ENCODE results near the gene TIMM8B. TPM values are rescaled to one million over a fixed set of nuclear protein-coding genes. Genes with fewer than 3 reads are reported as not detected.
"Not testable (repeated sequence)": the region's sequence is repeated elsewhere in the genome, so short reads cannot be mapped to it uniquely, and the experiment has no call there.

Gene TIMM8B
- total RNA-seq, 1 donor from 2014 or later: 101 TPM

GRCh38 chr11:112082729-112083128 lies 3.8 kb downstream of the TIMM8B start:
- DNase-seq (ENCODE audit: low read depth, low spot score): no peak

GRCh38 chr11:112073941-112074811 lies 12.4 kb downstream of the TIMM8B start, which contains the start of the genes NKAPD1 and PIH1D2:
Gene NKAPD1 (plus strand): TSS chr11:112074299. CDS start chr11:112075575, 1,276 bp downstream.
Gene PIH1D2 (minus strand): TSS chr11:112074017. CDS start chr11:112073174, 843 bp downstream.
- peak; percentile 66 for DNase-seq (ENCODE audit: low read depth, low spot score)

GRCh38 chr11:112062923-112063322 lies 23.6 kb downstream of the TIMM8B start:
- DNase-seq (ENCODE audit: low read depth, low spot score): no peak

- no peak for DNase-seq (ENCODE audit: low read depth, low spot score)
Observed at GRCh38 chr11:112058103-112058502, 28.5 kb downstream of the TIMM8B start.

- no peak for DNase-seq (ENCODE audit: low read depth, low spot score)
Observed at GRCh38 chr11:112057170-112057569, 29.4 kb downstream of the TIMM8B start.

GRCh38 chr11:112051768-112052167 lies 34.8 kb downstream of the TIMM8B start:
- DNase-seq (ENCODE audit: low read depth, low spot score): no peak

- no peak for DNase-seq (ENCODE audit: low read depth, low spot score)
Observed at GRCh38 chr11:112050721-112051120, 35.8 kb downstream of the TIMM8B start.

- DNase-seq (ENCODE audit: low read depth, low spot score): no peak
Observed at GRCh38 chr11:112049777-112050176, 36.8 kb downstream of the TIMM8B start.

- DNase-seq (ENCODE audit: low read depth, low spot score): not testable (repeated sequence)
Observed at GRCh38 chr11:112048256-112048655, 38.3 kb downstream of the TIMM8B start.

GRCh38 chr11:112046647-112047046 lies 39.9 kb downstream of the TIMM8B start:
- DNase-seq (ENCODE audit: low read depth, low spot score): not testable (repeated sequence)

- DNase-seq (ENCODE audit: low read depth, low spot score): no peak
Observed at GRCh38 chr11:112044961-112045360, 41.6 kb downstream of the TIMM8B start.

GRCh38 chr11:112042961-112043304 lies 43.6 kb downstream of the TIMM8B start:
- no peak for DNase-seq (ENCODE audit: low read depth, low spot score)

- no peak for DNase-seq (ENCODE audit: low read depth, low spot score)
Observed at GRCh38 chr11:112042161-112042960, 44.2 kb downstream of the TIMM8B start.

GRCh38 chr11:112037527-112037926 lies 49.0 kb downstream of the TIMM8B start:
- DNase-seq (ENCODE audit: low read depth, low spot score): no peak

Other genes starting within 250 kb of the TIMM8B start
- 23.3 and 33.6 TPM in 2 replicates for gene ALG9, start 215.2 kb downstream of the TIMM8B start, total RNA-seq
- gene FDXACB1, start 207.6 kb downstream of the TIMM8B start, total RNA-seq: 2.9 and 4.4 TPM in 2 replicates
- gene CFAP68, start 207.2 kb downstream of the TIMM8B start, total RNA-seq: 3.5 and 5.7 TPM in 2 replicates
- gene CRYAB, start 175.0 kb downstream of the TIMM8B start, total RNA-seq: 0.33 and 2.7 TPM in 2 replicates
- not detected in 2 replicates for gene HSPB2, start 174.0 kb downstream of the TIMM8B start, total RNA-seq
- gene C11orf52, start 167.8 kb downstream of the TIMM8B start, total RNA-seq: 0.20 TPM in 1 of 2 replicates, not detected in the other
- 27.4 and 33.9 TPM in 2 replicates for gene DIXDC1, start 149.4 kb downstream of the TIMM8B start, total RNA-seq
- gene DLAT, start 61.3 kb downstream of the TIMM8B start, total RNA-seq: 37.9 and 52.5 TPM in 2 replicates
- gene PIH1D2, start 12.7 kb downstream of the TIMM8B start, total RNA-seq: 0.56 and 1.3 TPM in 2 replicates
- 19.5 and 20.4 TPM in 2 replicates for gene NKAPD1, start 12.5 kb downstream of the TIMM8B start, total RNA-seq
- gene SDHD, start 117 bp upstream of the TIMM8B start, total RNA-seq: 164 and 252 TPM in 2 replicates
- gene IL18, start 77.3 kb upstream of the TIMM8B start, total RNA-seq: 0.99 and 1.7 TPM in 2 replicates
- gene TEX12, start 80.6 kb upstream of the TIMM8B start, total RNA-seq: not detected in 2 replicates
- gene BCO2, start 88.8 kb upstream of the TIMM8B start, total RNA-seq: 0.33 and 1.8 TPM in 2 replicates
- 26.5 and 39.1 TPM in 2 replicates for gene PTS, start 139.7 kb upstream of the TIMM8B start, total RNA-seq
- gene PLET1, start 174.1 kb upstream of the TIMM8B start, total RNA-seq: not detected in 2 replicates